ENCODE data around the gene WIPI1.

WIPI1 gene

GRCh38 chr17:68460146-68460545 is 2.9 kb upstream of the WIPI1 start:
- DNase-seq (ENCODE audit: low spot score): no peak

- DNase-seq (ENCODE audit: low spot score): no peak
These were observed 1.8 kb upstream of the WIPI1 start for GRCh38 chr17:68459037-68459639.

- no peak for DNase-seq (ENCODE audit: low spot score)
These were observed 1.2 kb upstream of the WIPI1 start for GRCh38 chr17:68458260-68459036.

DNA sequence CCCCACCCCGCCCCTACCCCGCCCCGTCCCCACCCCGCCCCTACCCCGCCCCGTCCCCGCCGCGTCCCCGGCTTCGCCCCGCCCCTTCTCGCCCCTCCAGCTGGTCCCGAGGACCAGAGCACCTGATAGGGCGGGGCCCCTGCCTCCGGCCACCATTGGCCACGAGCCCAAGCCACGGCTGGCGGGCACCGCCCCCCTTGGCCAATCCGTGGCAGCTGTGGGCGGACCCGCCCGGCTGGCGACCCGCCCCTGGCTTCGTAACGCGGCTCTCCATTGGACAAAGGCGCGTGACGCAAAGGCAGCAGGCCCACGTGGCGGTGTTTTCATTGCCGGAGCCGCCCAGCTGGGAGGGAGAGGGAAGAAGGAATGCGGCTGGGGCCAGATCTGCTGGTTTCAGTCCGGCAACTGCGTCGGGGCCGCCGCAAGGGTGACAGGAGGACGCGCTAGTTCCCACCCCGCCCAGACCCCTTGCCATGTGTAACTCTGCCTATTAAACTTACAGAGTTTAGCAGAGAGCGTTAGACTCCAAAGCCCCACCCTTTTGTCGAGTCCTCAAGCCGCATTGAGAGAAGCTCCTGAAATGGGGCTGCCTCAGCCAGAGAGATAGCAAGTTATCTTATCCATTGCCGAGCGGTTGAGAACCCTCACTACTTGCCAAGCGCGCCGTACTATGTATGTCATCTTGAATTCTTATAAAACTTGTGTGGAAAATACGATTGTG is 403 bp upstream of the WIPI1 start:
- peak; percentile 98 for DNase-seq (ENCODE audit: low spot score)

GRCh38 chr17:68456339-68457167 is 743 bp downstream of the WIPI1 start:
- DNase-seq (ENCODE audit: low spot score): peak; percentile 92

- no peak for DNase-seq (ENCODE audit: low spot score)
These were observed 1.4 kb downstream of the WIPI1 start for GRCh38 chr17:68455901-68456338.

- DNase-seq (ENCODE audit: low spot score): no peak
These were observed 3.2 kb downstream of the WIPI1 start for GRCh38 chr17:68453991-68454665.

GRCh38 chr17:68452724-68453290 is 4.5 kb downstream of the WIPI1 start:
- no peak for DNase-seq (ENCODE audit: low spot score)

DNA sequence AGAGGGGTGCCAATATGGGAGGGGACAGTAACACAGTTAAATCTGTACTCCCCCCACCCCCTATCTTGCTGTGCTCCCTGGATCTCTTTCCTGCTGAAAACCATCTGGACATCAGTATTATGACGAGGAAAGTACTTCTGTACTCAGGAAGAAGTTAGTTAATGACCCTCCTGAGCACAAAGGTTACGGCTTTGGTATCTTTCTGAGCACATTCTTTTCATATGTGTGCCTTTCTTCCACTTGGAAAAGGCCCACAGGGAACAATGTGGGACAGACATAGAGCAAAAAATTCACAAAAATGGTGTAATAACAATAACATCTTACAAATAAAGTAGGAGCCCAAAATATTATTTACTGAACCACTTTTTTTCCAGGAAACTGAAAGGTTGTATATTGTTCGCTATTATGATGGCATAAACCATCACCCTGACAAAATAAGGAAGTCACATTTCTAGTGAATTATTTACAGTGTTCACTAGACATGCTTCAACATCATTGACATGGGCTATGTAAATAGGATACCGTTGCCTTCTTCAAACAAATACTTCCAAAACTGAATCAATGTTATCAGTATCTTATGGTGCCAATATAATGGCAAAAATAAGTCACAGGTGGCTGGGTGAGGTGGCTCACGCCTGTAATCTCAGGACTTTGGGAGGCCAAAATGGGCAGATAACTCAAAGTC is 5.5 kb downstream of the WIPI1 start:
- DNase-seq (ENCODE audit: low spot score): no peak

GRCh38 chr17:68450801-68451200 is 6.5 kb downstream of the WIPI1 start:
- DNase-seq (ENCODE audit: low spot score): no peak

DNA sequence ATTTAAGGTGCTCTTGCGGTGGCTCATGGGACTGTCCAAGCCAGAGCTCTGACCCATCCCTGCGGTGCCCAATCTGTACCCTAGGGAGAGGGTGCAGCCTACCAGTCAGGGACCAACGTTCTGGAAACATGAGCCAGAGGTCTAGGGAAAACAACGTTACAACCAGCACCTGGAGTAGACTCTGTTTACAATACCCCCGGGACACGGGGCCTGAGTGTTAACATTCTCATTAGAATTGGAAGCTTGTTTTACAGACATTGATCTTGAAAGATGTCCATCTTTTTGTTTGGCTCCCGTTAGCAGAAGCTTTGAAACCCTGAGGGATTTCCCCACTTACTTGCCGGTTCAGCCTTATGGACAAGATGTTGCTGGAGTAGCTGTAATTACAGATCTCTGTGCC is 6.9 kb downstream of the WIPI1 start:
- no peak for DNase-seq (ENCODE audit: low spot score)

GRCh38 chr17:68449021-68449739 is 8.1 kb downstream of the WIPI1 start:
- no peak for DNase-seq (ENCODE audit: low spot score)

GRCh38 chr17:68446626-68447041 is 10.7 kb downstream of the WIPI1 start:
- peak; percentile 94 for DNase-seq (ENCODE audit: low spot score)

DNA sequence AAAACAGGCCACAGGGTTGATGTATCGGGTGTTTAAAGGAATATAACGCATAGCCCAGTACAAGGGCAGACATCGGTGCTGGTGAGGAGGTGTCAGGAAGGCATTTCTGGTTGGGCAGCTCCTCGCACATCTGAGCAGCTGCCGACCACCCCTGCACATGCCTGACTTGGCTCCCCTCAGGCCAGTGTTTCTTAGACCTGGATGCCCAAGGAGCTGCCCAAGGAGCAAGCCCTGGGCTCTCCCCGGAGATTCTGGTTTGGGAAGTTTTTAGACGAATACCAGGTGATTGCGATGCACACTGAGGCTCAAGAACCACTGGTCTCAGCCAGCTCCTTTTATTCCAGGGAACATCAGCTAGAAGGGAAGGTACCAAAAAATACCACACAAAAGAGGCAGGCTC is 11.6 kb downstream of the WIPI1 start:
- no peak for DNase-seq (ENCODE audit: low spot score)

DNA sequence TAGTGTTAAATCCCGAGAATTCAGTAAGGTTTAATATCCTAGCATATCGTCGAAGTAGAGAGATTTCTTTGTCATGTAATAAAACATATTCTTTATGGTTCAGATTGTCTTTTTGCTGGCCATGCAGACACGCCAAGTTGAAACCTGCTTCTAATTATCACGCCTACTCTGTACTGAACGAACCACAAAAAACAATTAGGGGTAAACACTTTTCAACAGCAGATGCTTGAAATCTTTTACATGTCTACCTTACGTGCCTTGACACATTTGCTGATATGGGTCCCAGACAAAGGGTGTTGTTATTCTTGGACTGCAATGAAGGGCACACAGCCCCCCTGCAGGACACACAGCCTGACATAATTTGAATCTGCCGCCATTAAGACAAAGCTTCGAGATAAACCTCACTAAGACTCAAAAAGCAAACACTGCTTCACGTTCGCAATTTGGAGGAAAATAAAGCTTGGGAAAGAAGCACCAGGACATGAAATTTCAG is 13.3 kb downstream of the WIPI1 start:
- no peak for DNase-seq (ENCODE audit: low spot score)

DNA sequence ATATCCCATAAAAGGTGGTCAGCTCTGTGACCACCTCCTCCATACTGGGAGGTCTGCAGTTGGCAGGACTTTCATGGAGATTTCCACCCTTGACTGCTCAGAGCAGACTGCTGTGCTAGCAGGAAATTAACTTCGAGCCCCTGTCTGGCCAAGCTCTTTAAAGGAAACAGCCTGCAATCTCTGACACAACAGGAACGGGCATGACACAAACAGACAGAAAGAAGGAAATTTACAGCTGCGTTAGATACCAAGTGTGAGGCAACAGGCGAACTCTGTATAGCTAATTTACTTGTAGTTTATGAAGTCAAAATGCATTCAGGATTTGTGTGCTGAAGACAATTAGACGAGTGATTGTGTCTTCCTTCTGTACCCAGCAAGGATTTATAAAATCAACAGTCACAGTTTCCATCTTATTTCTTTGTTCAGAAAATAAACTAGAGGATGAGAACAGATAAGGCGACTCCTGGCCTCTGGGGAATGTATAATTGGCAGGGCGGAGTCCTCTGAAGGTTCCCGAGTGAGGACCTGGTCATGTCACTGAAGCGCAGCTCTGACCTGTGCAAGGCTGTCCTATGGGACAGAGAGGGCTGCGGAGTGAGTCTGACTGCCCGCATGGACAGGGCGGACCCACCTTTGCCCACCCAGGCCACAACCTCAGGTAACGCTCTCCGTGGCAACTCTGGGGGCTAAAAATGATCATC is 16.1 kb downstream of the WIPI1 start:
- no peak for DNase-seq (ENCODE audit: low spot score)

DNA sequence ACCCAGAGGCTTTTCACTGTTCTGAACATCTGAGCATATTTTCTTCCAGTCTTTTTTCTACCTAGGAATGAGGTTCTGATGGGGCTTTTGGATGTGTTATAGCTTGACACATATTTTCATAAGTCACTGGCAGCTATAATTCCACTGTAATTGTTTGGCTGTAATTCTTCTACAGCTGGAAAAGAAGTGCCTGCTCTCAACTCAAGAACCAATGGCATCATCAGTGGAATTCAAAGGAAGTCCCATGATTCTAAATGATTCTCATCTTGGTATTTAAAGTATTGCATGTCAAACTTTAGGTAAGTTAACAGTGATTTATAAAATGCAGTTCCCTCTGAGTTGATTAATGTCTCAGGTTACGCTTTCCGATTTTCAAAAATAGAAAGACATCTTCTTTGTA is 16.8 kb downstream of the WIPI1 start:
- no peak for DNase-seq (ENCODE audit: low spot score)

- DNase-seq (ENCODE audit: low spot score): no peak
These were observed 17.5 kb downstream of the WIPI1 start for GRCh38 chr17:68439656-68440290.

Data from cerebellar cortex (tissue), 1 donor.